DMS79 treated with DMSO at 0.1 percent for 48 hours (cell line): ENCODE results near the gene MAP1B.

Source experiments
- DNase-seq: peaks from one replicate; lab custom pipeline; 2025; lab: John Stamatoyannopoulos, UW

MAP1B gene

DNA sequence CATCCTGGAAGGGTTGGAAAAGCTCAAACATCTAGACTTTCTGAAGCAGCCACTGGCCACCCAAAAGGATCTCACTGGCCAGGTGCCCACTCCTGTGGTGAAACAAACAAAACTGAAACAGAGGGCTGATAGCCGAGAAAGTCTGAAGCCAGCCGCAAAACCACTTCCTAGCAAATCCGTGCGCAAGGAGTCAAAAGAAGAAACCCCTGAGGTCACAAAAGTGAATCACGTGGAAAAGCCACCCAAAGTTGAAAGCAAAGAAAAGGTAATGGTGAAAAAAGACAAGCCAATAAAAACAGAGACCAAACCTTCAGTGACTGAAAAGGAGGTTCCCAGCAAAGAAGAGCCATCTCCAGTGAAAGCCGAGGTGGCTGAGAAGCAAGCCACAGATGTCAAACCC lies 87.6 kb downstream of the MAP1B start:
- DNase-seq, result no peak

DNA sequence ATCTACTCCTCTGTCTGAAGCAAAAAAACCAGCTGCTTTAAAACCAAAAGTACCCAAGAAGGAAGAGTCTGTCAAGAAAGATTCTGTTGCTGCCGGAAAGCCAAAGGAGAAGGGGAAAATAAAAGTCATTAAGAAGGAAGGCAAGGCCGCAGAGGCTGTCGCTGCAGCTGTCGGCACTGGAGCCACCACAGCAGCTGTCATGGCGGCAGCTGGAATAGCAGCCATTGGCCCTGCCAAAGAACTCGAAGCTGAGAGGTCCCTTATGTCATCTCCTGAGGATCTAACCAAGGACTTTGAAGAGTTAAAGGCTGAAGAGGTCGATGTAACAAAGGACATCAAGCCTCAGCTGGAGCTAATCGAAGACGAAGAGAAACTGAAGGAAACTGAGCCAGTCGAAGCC lies 88.3 kb downstream of the MAP1B start:
- no peak for DNase-seq

DNA sequence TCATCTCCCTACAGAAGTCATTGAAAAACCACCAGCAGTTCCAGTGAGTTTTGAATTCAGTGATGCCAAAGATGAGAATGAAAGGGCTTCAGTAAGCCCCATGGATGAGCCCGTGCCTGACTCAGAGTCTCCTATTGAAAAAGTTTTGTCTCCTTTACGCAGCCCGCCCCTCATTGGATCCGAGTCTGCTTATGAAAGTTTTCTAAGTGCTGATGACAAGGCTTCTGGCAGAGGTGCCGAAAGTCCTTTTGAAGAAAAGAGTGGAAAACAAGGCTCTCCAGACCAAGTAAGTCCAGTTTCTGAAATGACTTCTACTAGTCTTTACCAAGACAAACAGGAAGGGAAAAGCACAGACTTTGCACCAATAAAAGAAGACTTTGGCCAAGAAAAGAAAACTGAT lies 90.1 kb downstream of the MAP1B start:
- no peak for DNase-seq

DNA sequence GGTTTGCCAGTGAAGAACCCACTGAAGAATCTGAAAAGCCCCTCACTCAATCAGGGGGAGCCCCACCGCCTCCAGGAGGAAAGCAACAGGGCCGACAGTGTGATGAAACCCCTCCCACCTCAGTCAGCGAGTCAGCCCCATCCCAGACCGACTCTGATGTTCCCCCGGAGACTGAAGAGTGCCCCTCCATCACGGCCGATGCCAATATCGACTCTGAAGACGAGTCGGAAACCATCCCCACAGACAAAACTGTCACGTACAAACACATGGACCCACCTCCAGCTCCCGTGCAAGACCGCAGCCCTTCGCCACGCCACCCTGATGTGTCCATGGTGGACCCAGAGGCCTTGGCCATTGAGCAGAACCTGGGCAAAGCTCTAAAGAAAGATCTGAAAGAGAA lies 92.4 kb downstream of the MAP1B start:
- no peak for DNase-seq

DNA sequence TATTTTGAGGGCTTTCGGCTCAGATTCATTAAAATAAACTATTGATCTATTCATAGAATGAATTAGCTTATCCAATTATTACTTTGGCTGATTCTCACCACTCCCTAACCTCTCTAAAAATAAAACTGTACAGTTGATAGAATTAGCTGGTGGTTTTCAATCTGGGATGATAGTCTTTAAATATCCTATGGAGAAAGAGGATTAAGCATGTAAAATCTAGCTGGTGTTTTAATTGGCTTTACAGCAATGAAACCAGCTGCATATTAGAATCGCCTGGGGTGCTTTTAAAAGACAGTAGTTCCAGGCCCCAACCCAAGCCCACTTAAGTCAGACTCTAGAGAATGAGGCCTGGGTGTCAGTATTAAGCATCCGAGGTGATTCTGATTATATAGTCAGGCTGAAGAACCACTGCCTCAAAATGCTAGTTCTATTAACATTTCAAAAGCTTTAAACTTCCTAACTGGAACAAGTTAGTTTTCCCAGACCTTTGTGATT lies 95.1 kb downstream of the MAP1B start:
- no peak for DNase-seq

DNA sequence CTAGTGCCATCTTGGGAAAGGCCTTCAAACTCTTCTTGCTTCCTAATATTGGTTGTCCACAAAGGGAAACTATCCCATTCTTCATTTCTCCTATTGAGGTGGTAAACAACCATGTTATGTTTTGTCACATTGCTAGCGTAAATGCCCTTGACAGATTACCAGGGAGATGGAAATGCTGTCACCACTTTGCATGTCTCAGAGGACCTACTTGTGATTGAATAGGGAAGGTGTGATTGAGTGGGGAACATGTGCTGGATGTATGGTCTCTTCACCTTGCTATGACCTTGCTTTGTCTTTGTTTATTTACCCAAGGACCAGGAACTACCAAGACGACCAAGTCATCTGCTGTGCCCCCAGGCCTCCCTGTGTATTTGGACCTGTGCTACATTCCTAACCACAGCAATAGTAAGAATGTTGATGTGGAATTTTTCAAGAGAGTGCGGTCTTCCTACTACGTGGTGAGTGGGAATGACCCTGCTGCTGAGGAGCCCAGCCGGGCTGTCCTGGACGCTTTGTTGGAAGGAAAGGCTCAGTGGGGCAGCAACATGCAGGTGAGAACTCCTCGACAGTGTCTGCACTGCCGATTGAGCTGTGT lies 96.1 kb downstream of the MAP1B start:
- no peak for DNase-seq

DNA sequence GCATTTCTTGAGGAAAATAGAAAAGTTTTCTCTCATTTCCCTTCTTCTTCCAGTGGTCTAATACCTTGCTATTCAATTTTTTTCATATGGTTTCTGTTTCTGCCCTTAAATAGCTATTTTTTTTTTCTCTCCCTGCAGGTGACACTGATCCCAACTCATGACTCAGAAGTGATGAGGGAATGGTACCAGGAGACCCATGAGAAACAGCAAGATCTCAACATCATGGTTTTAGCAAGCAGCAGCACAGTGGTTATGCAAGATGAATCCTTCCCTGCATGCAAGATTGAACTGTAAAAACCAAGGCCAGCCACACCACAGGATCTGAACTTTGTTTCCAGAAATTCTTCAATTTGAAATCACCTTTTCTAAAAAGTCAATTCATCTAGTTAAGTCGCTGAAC lies 97.7 kb downstream of the MAP1B start:
- no peak for DNase-seq

DNA sequence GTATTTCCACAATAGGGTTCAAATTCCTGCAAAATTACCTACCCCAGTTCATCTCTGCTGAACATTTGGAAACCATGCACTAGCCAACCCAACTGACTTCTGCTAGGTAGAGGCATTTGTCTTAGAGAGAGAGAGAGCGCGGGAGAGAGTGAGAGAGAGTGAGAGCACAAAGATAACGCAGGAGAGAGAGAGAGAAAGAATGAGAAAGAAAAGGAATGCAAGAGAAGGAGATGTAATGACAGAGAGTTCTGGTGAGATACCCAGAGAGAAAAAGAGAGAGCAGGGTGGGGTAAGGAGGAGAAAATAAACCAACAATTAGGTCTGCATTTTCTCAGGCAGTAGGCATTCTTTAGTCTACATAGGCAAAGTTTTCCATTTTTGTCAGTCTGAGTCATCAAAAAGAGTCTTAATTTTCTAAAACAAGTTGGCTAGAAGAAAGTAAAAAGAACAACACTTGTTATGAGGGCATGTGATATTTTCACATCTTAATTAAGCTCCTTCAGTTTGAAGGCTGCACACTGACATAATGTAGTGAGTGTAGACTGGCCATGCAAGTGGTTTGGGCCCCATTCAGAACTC lies 98.2 kb downstream of the MAP1B start:
- no peak for DNase-seq

DNA sequence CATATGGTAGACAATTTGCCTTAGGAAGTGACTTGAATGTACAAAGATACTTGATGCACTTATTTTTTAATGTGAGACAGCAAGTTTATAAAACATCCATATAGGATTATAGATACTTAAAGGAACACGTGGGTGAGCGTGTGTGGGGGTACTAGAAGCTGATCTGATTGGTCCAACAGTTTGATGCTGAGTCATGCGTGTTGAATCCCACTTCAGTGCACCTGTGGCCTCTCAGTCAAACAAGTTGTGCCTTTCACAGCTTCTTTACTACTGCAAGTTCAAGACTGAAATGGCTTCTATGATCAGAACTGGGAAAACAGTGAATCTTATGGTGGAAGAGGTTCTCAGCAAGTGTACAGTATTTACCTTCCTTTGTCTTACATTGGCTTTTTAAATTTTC lies 98.9 kb downstream of the MAP1B start:
- no peak for DNase-seq

DNA sequence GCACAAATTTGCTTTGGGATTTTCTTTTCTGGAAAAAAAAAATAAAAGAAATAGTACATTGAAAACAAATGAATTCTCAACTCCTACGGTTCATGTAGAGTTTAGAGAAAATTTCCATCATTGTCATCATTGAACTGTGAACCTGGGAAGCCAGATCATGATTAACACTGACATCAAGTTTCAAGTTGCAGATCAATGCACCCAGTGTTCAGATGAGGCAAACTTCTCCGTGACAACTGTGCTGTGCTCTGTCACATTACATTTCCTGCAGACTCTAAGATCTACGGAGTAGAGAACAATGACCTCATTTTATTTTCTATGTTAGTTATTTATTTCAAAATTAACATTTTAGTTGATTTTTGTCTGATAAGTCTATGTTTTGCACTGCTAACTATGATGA lies 99.7 kb downstream of the MAP1B start:
- DNase-seq, result no peak

DNA sequence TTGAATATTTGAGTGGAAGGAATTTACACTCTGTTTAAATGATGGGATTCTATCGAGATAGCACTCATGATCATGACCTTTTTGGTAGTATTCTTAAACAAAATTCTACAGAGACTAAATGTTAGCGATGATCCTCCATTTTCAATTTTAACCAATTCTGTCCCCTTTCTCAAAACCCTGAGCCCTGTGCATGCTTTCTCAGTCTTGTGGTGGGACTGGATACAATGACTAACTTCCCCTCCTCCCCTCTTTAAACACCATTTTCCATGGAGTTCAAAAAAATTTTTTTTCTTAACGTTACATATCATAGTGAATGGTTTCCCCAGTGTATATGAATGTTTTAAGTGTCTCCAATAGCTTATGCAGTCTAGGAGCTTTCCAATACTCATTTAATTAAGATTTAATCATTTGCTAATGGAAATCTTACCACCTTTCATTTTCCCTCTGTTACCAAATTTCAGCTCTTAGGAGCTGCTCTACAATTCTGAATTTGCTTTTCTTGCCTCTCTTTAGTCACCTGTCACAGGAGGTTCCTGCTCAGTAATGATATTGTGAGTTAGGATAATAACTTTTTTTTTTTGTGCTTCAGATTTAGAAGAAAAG lies 101.2 kb downstream of the MAP1B start:
- DNase-seq, result no peak

DNA sequence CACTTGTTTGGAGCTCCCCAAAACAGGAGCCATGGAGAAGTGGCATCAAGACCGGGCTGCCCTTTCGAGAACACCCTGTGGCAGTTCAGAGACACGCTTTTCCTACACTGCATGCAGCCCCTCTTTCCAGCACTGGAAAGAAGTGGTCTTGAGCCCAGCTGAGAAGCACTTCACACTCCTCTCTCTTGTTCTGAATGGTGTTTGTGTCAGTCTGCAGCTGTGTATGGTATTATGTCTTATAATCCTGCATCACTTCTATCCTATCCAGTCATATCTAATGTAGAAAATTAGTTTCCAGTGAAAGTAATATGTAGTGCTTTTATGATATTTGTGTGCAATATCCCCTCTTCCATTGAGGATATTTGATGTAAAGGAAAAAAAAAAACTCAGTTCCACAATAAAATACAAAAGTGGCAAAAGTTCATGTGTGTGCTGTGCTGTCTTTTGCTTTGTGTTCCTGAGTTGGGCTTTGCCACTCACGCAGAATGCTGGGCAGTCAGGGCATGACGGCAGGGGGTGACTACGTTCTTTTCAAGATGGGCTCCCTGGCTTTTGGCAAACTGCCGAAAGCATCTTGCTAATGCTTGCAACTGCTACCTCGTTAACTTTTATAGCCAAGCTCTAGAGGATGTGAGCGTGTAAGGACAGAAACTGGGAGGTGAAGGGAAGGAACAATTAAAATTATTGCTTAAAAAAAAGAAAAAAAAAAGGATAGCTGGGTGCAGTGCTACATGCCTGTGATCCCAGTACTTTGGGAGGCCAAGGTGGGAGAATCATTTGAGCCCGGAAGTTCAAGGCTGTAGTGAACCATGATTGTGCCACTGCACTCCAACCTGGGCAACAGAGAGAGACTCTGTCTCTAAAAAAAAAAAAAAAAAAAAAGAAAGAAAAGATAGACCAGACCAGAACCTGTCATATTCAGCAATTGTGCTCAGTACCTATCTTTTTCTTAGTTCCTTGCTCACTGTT lies 102.2 kb downstream of the MAP1B start:
- DNase-seq, result peak; percentile 71

DNA sequence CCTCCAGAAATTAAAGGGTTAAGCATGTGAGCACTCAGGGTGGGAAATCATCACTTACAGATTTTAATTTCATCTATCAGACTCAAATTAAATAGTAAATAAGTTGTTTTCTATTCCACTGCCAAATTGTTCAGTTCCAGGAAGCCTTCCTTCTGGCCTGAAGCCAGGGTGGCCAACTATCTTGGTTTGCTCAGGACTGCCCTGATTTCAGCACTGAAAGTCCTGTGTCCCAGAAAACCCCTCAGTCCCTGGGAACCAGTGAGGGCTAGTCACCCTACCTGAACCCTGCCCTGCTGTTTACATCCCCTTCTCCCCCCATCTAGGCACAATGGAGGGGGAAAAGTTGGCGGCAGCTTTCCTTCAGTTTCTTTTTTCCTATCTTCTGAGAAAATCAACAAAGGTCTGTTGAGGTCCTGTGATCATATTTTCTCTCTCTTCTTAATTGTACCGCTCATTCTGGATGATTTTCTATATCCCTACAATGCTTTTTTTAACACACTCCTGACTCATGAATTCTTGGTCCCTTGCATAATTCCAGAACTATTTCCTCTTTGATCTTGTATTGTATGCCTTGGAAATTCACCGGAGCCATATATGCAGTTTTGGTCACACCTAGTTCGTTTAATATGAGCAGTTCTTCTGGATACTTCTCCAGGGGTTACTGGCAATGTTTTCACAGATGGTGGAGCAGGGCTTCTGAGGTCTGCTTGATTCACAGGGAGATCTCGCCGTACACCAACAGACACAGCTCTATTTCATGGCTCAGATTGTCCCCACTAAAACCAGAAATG lies 103.8 kb downstream of the MAP1B start:
- no peak for DNase-seq

DNA sequence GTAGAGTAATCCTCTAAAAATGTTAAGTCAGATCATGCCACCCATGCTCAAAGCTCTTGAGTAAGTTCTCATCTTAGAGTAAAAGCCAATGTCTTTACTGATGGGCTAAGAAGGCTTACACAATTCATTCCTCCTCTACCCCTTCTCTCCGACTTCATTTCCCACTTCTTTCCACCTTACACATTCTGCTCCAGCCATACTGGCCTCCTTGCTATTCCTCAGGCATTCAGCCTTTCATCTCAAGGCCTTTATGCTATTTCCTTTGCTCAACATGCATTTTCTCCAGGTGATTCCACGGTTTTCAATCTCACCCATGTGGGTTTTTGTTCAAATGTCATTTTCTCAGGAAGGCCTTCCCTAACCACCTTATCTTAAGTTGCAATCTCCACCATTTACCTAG lies 104.9 kb downstream of the MAP1B start:
- DNase-seq, result no peak

DNA sequence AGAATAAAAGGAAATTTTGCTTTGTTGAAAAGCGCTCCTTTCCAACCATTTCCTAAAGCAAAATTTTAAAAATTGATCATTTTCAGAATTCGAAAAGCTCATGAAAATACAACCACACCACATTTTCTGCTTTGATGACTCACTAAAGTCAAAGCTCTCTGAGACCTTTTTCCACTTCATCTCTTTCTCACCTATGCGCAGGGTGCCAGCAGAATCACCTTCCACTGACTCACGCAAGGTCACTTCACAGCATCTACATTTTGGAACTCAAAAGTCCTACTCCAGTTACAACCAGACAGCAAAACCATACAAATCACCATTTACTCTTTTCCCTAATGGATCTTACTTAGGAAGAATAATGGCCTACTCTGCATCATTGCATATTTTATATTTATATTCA lies 106.2 kb downstream of the MAP1B start:
- DNase-seq, result no peak

DNA sequence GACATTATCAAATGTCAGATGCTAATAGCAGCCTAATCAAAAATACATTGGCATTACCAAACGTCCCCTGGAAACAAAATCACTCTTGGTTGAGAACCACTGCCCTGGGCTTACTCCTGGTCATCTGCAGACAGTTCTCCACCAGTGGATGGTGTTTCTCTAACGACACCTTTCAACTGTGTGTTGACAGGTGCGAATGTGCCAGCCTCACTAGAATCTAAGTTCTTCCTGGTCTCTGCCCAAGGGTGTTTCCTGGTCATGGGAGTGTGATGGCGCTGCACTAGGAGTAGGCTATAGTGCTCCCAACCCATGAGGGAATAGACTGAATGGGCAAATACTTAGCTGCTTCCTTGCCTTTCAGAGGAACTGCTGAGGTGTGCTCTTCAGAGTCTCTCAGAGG lies 106.9 kb downstream of the MAP1B start:
- no peak for DNase-seq

DNA sequence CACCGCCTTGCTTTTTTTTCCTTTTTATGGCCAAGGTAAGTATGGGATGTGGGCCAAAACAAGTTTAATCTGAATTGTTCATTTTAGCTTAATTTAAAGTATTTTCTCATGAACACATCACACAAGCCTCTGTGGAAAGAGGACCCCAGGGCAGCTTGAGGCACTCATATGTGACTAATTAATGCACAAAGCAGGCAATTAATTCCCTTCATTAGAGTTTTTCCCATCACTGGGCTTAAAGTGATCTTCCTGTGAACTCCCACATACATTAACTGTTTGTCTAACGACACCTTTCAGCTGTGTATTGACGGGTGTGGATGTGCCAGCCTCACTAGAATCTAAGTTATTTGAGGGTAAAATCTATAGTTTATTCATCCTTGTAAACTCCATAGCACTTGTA lies 109.5 kb downstream of the MAP1B start:
- DNase-seq, result no peak

DNA sequence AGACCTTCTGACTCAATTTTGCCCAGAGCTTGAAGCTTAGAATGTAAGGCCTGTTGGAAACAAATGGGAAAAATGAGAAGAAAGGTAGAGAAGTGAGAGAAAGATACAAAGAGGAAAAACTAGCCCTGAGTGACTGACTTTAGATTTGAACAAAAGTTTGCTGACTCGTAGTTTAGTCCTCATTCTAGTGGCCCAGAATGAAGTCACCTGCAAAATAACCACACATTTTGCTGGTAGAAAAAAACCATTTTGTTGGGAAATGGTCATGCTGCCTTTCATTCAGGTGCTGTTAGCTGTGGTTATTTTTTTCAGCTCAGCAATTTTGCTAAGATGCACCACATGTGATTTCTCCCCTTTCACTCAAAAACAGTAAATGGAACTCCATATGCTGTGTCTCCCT lies 113.8 kb downstream of the MAP1B start:
- DNase-seq, result no peak

DNA sequence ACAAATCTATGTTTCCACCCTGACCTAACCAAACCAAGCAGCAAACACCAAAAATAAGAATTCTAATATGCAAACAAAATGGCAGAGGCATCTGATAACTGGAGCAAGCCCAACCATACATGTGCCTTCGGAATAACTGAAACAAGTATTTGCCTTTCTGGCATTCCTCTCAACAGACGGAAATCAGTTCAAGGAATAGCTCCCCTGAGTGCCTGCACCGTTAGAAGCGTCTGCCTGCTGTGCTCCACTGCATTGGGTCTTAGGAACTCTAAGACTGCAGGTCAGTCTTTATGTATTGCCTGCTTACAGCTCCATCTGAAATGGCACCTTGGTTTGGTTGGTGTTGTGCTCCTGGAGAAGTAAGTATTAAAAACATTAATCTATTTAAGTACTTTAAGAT lies 114.3 kb downstream of the MAP1B start:
- DNase-seq, result no peak

DNA sequence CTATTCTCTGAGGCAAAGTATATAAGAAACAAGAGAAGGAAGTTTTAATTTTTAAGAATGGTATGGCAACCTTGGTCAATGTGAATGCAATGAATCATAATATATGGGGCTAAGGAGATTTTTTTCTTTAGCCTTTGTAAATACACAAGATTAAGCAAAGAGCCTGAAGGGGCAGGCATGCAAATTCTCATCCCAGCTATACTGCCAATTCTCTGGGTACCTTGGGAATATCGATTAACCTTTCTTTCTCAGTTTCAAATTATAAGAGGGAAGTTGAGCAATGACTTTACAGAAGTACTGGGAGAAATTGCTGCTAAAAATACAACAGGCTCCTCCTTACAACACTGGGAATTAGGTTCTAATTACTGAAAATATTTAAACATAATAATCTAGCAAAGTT lies 115.2 kb downstream of the MAP1B start:
- no peak for DNase-seq

DNA sequence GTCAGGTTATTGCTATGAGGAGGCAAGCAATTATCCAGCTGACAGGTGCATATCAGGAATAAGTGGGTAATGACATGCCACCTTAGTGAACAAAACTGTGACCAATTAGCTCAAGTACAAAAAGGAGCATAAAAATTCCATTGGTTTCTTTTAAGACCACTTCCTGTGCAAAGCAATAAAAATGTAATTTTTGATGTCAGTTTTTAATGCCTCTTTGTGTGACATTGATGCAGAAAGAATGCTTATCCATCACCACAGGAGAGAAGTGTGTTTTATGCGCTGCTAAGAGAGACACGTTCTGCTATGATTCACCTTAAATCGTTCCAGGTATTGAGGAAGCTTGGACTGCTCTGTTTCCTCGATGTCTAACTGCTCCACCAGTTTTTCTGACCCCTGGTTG lies 116.1 kb downstream of the MAP1B start:
- no peak for DNase-seq

DNA sequence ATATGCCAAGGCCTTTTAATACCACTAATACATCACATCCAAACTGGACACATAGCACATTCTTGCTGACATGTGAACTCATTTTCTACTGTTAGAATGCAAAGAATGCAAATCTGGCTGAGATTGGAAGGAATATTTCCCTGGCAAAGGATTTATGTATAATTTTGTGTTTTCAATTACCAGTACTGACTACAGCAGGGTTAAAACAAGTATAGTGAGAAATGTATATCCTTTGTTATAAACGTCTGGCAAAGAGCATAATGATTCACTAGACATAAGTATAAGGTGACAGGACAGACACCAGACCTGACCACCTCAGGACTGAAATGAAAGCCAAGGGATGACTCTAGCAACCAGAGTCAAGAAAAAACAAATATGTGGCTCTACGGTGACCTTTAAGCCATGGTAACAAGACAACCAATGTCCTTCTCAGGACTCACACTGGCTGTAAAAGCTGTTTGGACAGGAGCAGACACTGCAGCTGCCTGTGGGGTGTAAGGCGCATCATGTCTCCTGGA lies 117.7 kb downstream of the MAP1B start:
- DNase-seq, result no peak
